Motor neuron (in vitro differentiated cells): Measurements from ENCODE around the gene ZBTB16. TPM values are rescaled to one million over a fixed set of nuclear protein-coding genes. Genes with fewer than 3 reads are reported as not detected.

Experiments
- ATAC-seq, 8 experiments: fragments of 200-7000 bp; cut with Tn5 transposase; replicated peaks in 6 of 8; 2 replicates each; pipeline ENCODE4 v1.8.0; 2021; ENCODE audit warnings: mild to moderate bottlenecking in 8 of 8, moderate library complexity in 8 of 8
- H3K27ac ChIP-seq, 2 donors: fragments of 250-450 bp; sonication (Bioruptor Pico); 2 replicates each; pipeline ENCODE4 v1.9.0; 2021; ENCODE audit warnings: antibody characterized with exemption in 2 of 2, mild to moderate bottlenecking in 2 of 2, moderate library complexity in 1 of 2
- H3K4me1 ChIP-seq, 2 donors: fragments of 250-450 bp; sonication (Bioruptor Pico); replicated peaks in 1 of 2; 2 replicates each; pipeline ENCODE4 v1.6.1; 2021; ENCODE audit warnings: antibody characterized with exemption in 2 of 2, mild to moderate bottlenecking in 2 of 2, moderate library complexity in 1 of 2
- H3K4me3 ChIP-seq, 5 donors: fragments of 250-450 bp; sonication (Bioruptor Pico); 2 replicates each; pipeline ENCODE4 v1.9.0; 2021; ENCODE audit warnings: antibody characterized with exemption in 5 of 5, mild to moderate bottlenecking in 5 of 5, moderate library complexity in 4 of 5
- WGBS, 10 experiments: fragments of 450-650 bp; shearing (Covaris generic); methylation state at CpG; one replicate each; pipeline ENCODE4 v1.0.0; 2022; 5-methylcytosine and 5-hydroxymethylcytosine counted together
- in situ Hi-C, 9 experiments: fragments of 400-800 bp; cut with MboI; loops; one replicate each; pipeline ENCODE4 v1.15.0; 2021; ENCODE audit warnings: low sequenced_read_pairs in 9 of 9, low pct_unique_long_range_greater_than_20kb in 2 of 9; ENCODE audit not compliant: unreplicated experiment in 9 of 9
- total RNA-seq, 8 experiments: library from RNA; unstranded; fragments of 300-600 nt; gene quantifications; 2 replicates each; pipeline versions ENCODE4 v1.2.3 to v1.2.4, GENCODE V29; 2022

The ZBTB16 gene
- total RNA-seq, 8 experiments from 2014 or later = 0.07 to 26.6 (median 7.3) TPM; not detected in 1

- no peak for ATAC-seq
- in situ Hi-C loops = no loop called here
- H3K4me1 ChIP-seq = peaks cover 38 to 46% of the 10 kb centered on the region in 2 donors
- 100% methylated on average over 1 of the region's 26 CpGs; no CpG with 5 or more reads in 8 of the 10 experiments for WGBS, 10 experiments
- H3K27ac ChIP-seq = peak overlapping the region; percentile 50 to 62
- no peak overlapping the region for H3K4me3 ChIP-seq
Measured at GRCh38 chr11:114199051-114199450, 139.5 kb downstream of the ZBTB16 start.

GRCh38 chr11:114200351-114201133 is 141.0 kb downstream of the ZBTB16 start:
- no peak for ATAC-seq
- Histone ChIP-seq H3K4me3 (no peak overlapping the region), H3K4me1 (peaks cover 28 to 42% of the 10 kb centered on the region in 2 donors), H3K27ac (no peak overlapping the region)
- WGBS, 10 experiments = 27 to 95% (median 84%) methylated on average over 1 to 8 of the region's 9 CpGs; no CpG with 5 or more reads in 3 of the 10 experiments
- in situ Hi-C loops = no loop called here

GRCh38 chr11:114201219-114201618 is 141.7 kb downstream of the ZBTB16 start:
- peaks cover 28 to 46% of the 10 kb centered on the region in 2 donors for H3K4me1 ChIP-seq
- no peak for ATAC-seq
- WGBS, 10 experiments = 71 to 94% (median 83%) methylated on average over 2 to 5 of the region's 8 CpGs; no CpG with 5 or more reads in 5 of the 10 experiments
- no peak overlapping the region for H3K27ac ChIP-seq
- in situ Hi-C loops = no loop called here
- no peak overlapping the region for H3K4me3 ChIP-seq

GRCh38 chr11:114202011-114202609 is 142.6 kb downstream of the ZBTB16 start:
- in situ Hi-C loops = no loop called here
- no peak for ATAC-seq
- WGBS, 10 experiments = 40 to 79% (median 63%) methylated on average over 2 to 8 of the region's 8 CpGs; no CpG with 5 or more reads in 3 of the 10 experiments
- Histone ChIP-seq H3K4me3 (no peak overlapping the region), H3K4me1 (peaks cover 22 to 40% of the 10 kb centered on the region in 2 donors), H3K27ac (no peak overlapping the region)

- in situ Hi-C loops = no loop called here
- Histone ChIP-seq H3K4me1 (peaks cover 34 to 47% of the 10 kb centered on the region in 2 donors), H3K27ac (no peak overlapping the region), H3K4me3 (no peak overlapping the region)
- no peak for ATAC-seq
- WGBS, 10 experiments = 13 to 100% (median 67%) methylated on average over 1 to 4 of the region's 4 CpGs; no CpG with 5 or more reads in 1 of the 10 experiments
Measured at GRCh38 chr11:114207096-114207495, 147.6 kb downstream of the ZBTB16 start.

- in situ Hi-C loops = no loop called here
- peak in 1 of 8 experiments; percentile 28 for ATAC-seq
- Histone ChIP-seq H3K27ac (no peak overlapping the region), H3K4me3 (no peak overlapping the region), H3K4me1 (peaks cover 44 to 55% of the 10 kb centered on the region in 2 donors)
- 65 to 100% (median 93%) methylated on average over 1 to 2 of the region's 2 CpGs; no CpG with 5 or more reads in 3 of the 10 experiments for WGBS, 10 experiments
Measured at GRCh38 chr11:114208377-114208776, 148.9 kb downstream of the ZBTB16 start.

GRCh38 chr11:114209343-114209742 is 149.8 kb downstream of the ZBTB16 start:
- H3K4me1 ChIP-seq = peaks cover 46 to 58% of the 10 kb centered on the region in 2 donors
- peak overlapping the region in 1 of 2 donors; percentile 57 for H3K27ac ChIP-seq
- no peak overlapping the region for H3K4me3 ChIP-seq
- peak in 1 of 8 experiments; percentile 2 for ATAC-seq
- in situ Hi-C loops = no loop called here
- 0 to 40% (median 10%) methylated on average over 1 of the region's 2 CpGs; no CpG with 5 or more reads in 7 of the 10 experiments for WGBS, 10 experiments

GRCh38 chr11:114209904-114210303 is 150.4 kb downstream of the ZBTB16 start:
- peak in 5 of 8 experiments; percentile 57 to 74 (median 68) for ATAC-seq
- in situ Hi-C loops = no loop called here
- Histone ChIP-seq H3K4me1 (peaks cover 46 to 58% of the 10 kb centered on the region in 2 donors), H3K4me3 (no peak overlapping the region), H3K27ac (peak overlapping the region in 1 of 2 donors; percentile 57)
- 0 to 100% (median 10%) methylated on average over 1 to 9 of the region's 9 CpGs; no CpG with 5 or more reads in 3 of the 10 experiments for WGBS, 10 experiments

GRCh38 chr11:114211444-114212121 is 152.1 kb downstream of the ZBTB16 start:
- in situ Hi-C loops = no loop called here
- H3K4me1 ChIP-seq = peaks cover 50 to 60% of the 10 kb centered on the region in 2 donors
- H3K4me3 ChIP-seq = no peak overlapping the region
- 10 to 85% (median 18%) methylated on average over 1 to 11 of the region's 20 CpGs; no CpG with 5 or more reads in 3 of the 10 experiments for WGBS, 10 experiments
- peak overlapping the region in 1 of 2 donors; percentile 61 for H3K27ac ChIP-seq
- ATAC-seq = peak in 5 of 8 experiments; percentile 59 to 73 (median 70)

GRCh38 chr11:114213622-114214021 is 154.1 kb downstream of the ZBTB16 start:
- H3K4me3 ChIP-seq = no peak overlapping the region
- in situ Hi-C loops = no loop called here
- ATAC-seq = no peak
- H3K4me1 ChIP-seq = peaks cover 53 to 64% of the 10 kb centered on the region in 2 donors
- 43 to 100% (median 60%) methylated on average over 1 to 2 of the region's 2 CpGs; no CpG with 5 or more reads in 5 of the 10 experiments for WGBS, 10 experiments
- no peak overlapping the region for H3K27ac ChIP-seq

- no peak overlapping the region for H3K27ac ChIP-seq
- 51 to 100% (median 86%) methylated on average over 2 to 3 of the region's 3 CpGs; no CpG with 5 or more reads in 3 of the 10 experiments for WGBS, 10 experiments
- H3K4me1 ChIP-seq = peaks cover 53 to 64% of the 10 kb centered on the region in 2 donors
- in situ Hi-C loops = no loop called here
- H3K4me3 ChIP-seq = no peak overlapping the region
- no peak for ATAC-seq
Measured at GRCh38 chr11:114215428-114215827, 155.9 kb downstream of the ZBTB16 start.

GRCh38 chr11:114215871-114216795 is 156.6 kb downstream of the ZBTB16 start:
- H3K4me3 ChIP-seq = no peak overlapping the region
- no peak overlapping the region for H3K27ac ChIP-seq
- in situ Hi-C loops = no loop called here
- WGBS, 10 experiments = 0 to 100% (median 91%) methylated on average over 1 to 4 of the region's 6 CpGs; no CpG with 5 or more reads in 2 of the 10 experiments
- H3K4me1 ChIP-seq = peaks cover 50 to 61% of the 10 kb centered on the region in 2 donors
- ATAC-seq = peak in 1 of 8 experiments; percentile 5
